ENCODE results near the gene HABP4. TPM values are rescaled to one million over a fixed set of nuclear protein-coding genes. Genes with fewer than 3 reads are reported as not detected.

The HABP4 gene
- total RNA-seq, 1 experiment from 2014 or later = 11.6 TPM

GRCh38 chr9:96411129-96411838 lies 38.7 kb upstream of the HABP4 start:
- no peak overlapping the region for H3K27ac ChIP-seq (ENCODE audit: low read depth, low read length, poor library complexity, severe bottlenecking)
- no peak overlapping the region for H3K4me3 ChIP-seq (ENCODE audit: low read depth, low read length, poor library complexity, severe bottlenecking)
- no peak for TF ChIP-seq EZH2 (IDR thresholded peaks at IDR 0.05; ENCODE audit: borderline replicate concordance, low read depth, low read length, poor library complexity, severe bottlenecking)
- no peak for TF ChIP-seq CTCF (conservative IDR thresholded peaks at IDR 0.05; ENCODE audit: low read depth, low read length)
- intact Hi-C loops (cut with micrococcal nuclease; ENCODE audit: unreplicated experiment) = loop anchor here (5.0 kb wide), 1 partner anchor 84 kb away; no protein-coding TSS in a partner anchor
- POLR2A ChIA-PET (ENCODE audit: low non-redundant PET) = no interaction called here
- CTCF ChIA-PET = no interaction called here
- no peak for DNase-seq (ENCODE audit: low spot score)
- BruUV-seq (replicated peaks) = no TSS peak
- H3K9me3 ChIP-seq (ENCODE audit: low read depth, low read length, poor library complexity, severe bottlenecking) = no peaks in the 10 kb centered on the region
- H3K27me3 ChIP-seq (replicated peaks; ENCODE audit: insufficient read depth, low read depth, low read length, poor library complexity) = no peaks in the 10 kb centered on the region
- H3K4me1 ChIP-seq (ENCODE audit: insufficient read depth, low read length, poor library complexity, severe bottlenecking) = peaks cover 8% of the 10 kb centered on the region
- peaks cover 9% of the 10 kb centered on the region for H3K36me3 ChIP-seq (ENCODE audit: insufficient read depth, low read length, poor library complexity, severe bottlenecking)

GRCh38 chr9:96412174-96412913 lies 37.6 kb upstream of the HABP4 start:
- POLR2A ChIA-PET (ENCODE audit: low non-redundant PET) = no interaction called here
- intact Hi-C loops (cut with micrococcal nuclease; ENCODE audit: unreplicated experiment) = loop anchor here (5.0 kb wide), 1 partner anchor 85 kb away; no protein-coding TSS in a partner anchor

More at GRCh38 chr9:96412174-96412913, 37.6 kb upstream of the HABP4 start:
- peaks cover 8% of the 10 kb centered on the region for H3K4me1 ChIP-seq (ENCODE audit: insufficient read depth, low read length, poor library complexity, severe bottlenecking)
- peaks cover 9% of the 10 kb centered on the region for H3K36me3 ChIP-seq (ENCODE audit: insufficient read depth, low read length, poor library complexity, severe bottlenecking)
- no TSS peak for BruUV-seq (replicated peaks)
- no peak for DNase-seq (ENCODE audit: low spot score)
- H3K27me3 ChIP-seq (replicated peaks; ENCODE audit: insufficient read depth, low read depth, low read length, poor library complexity) = no peaks in the 10 kb centered on the region
- H3K27ac ChIP-seq (ENCODE audit: low read depth, low read length, poor library complexity, severe bottlenecking) = no peak overlapping the region
- CTCF ChIA-PET = no interaction called here
- no peak overlapping the region for H3K4me3 ChIP-seq (ENCODE audit: low read depth, low read length, poor library complexity, severe bottlenecking)
- TF ChIP-seq CTCF (conservative IDR thresholded peaks at IDR 0.05; ENCODE audit: low read depth, low read length) = no peak
- TF ChIP-seq EZH2 (IDR thresholded peaks at IDR 0.05; ENCODE audit: borderline replicate concordance, low read depth, low read length, poor library complexity, severe bottlenecking) = no peak
- no peaks in the 10 kb centered on the region for H3K9me3 ChIP-seq (ENCODE audit: low read depth, low read length, poor library complexity, severe bottlenecking)
